ENCODE results near the gene INPP4A.

Gene INPP4A

DNA sequence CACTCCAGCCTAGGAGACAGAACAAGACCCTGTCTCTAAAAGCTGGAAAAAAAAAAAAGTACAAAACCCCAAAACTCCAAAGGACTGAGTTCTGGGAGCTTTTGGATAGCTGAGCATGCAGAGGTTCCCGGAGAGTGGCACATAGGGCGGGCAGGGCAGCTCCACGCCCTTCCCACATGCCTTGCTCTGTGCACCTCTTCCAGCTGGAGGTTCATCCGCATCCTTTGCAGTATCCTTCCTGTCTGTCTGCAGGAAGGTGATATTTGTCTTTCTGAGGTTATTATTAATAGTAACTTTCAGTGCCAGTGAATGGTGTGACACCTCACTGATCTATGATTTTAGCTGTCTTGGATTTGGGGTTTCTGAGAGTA lies 70.2 kb downstream of the INPP4A start:
- Histone ChIP-seq H3K9me3 (ENCODE audit: control insufficient read depth, low read depth, low read length) (no peaks in the 10 kb centered on the region), H3K4me3 (ENCODE audit: low read length) (no peak overlapping the region), H3K27me3 (ENCODE audit: control insufficient read depth, insufficient read depth, low read length) (no peaks in the 10 kb centered on the region), H3K4me1 (ENCODE audit: control insufficient read depth, low read depth, low read length) (peaks cover 5% of the 10 kb centered on the region), H3K27ac (ENCODE audit: low read length) (no peak overlapping the region), H3K36me3 (ENCODE audit: control insufficient read depth, low read depth, low read length) (no peaks in the 10 kb centered on the region), H3K9ac (ENCODE audit: low read length) (no peak overlapping the region)

DNA sequence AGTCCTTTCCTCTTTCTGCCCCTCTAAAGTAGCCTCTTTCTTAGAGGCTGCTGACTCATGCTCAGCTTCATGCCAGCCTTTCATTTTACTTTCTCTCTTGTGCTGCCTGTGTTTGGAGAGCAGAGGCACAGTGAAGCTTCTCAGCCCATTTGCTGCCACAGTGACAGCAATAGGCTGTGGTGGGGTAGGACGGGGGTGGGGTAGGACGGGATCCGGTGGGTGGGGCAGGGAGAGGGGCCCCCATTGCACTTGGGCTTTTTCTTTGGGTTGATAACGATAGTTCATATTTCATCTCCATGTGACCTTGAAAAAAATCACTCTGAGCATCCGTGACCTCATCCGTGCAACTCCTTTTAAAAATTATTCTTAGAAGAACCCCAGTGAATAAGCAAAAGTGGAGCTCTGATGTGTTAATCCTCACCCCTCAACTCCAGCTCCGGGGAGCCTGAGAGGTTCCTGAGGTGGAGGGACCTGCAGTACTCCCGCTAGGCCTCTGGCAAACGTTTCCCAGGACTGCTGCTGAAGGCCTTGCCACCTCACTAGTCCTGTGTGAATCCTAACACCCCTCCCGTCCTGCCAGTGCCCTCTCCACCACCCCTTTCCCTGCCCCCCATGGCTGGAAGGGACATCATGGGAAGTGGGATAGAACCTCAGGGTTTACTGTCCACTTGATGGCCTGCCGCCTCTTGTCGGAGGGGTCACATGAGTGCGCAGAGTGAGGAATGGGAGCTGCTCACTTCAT lies 70.8 kb downstream of the INPP4A start:
- H3K27ac ChIP-seq (ENCODE audit: low read length), result no peak overlapping the region
- no peaks in the 10 kb centered on the region for H3K27me3 ChIP-seq (ENCODE audit: control insufficient read depth, insufficient read depth, low read length)
- peaks cover 5% of the 10 kb centered on the region for H3K4me1 ChIP-seq (ENCODE audit: control insufficient read depth, low read depth, low read length)
- H3K4me3 ChIP-seq (ENCODE audit: low read length), result no peak overlapping the region
- H3K9ac ChIP-seq (ENCODE audit: low read length), result no peak overlapping the region
- no peaks in the 10 kb centered on the region for H3K9me3 ChIP-seq (ENCODE audit: control insufficient read depth, low read depth, low read length)
- no peaks in the 10 kb centered on the region for H3K36me3 ChIP-seq (ENCODE audit: control insufficient read depth, low read depth, low read length)

DNA sequence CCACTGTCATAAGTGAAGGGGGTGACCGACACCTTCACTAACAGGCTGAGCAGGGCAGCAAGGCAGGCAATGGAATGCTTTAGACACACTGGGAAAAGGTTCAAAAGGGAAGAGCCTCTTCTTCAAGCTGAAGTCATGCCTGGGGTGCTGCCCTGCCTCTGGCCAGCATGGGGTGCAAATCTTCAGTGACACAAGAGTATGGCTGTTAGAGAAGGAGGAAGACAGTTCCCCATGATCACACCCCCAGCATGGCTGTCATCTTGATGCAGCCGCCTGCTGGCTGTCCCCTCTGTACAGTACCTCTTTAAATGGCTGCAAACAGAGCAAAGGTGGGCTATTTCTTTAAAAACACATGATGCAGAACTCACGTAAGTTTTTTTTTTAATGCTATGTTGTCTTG lies 71.9 kb downstream of the INPP4A start:
- Histone ChIP-seq H3K27ac (ENCODE audit: low read length) (no peak overlapping the region), H3K9ac (ENCODE audit: low read length) (no peak overlapping the region), H3K36me3 (ENCODE audit: control insufficient read depth, low read depth, low read length) (peaks cover 5% of the 10 kb centered on the region), H3K4me3 (ENCODE audit: low read length) (no peak overlapping the region), H3K4me1 (ENCODE audit: control insufficient read depth, low read depth, low read length) (peaks cover 5% of the 10 kb centered on the region), H3K9me3 (ENCODE audit: control insufficient read depth, low read depth, low read length) (no peaks in the 10 kb centered on the region), H3K27me3 (ENCODE audit: control insufficient read depth, insufficient read depth, low read length) (no peaks in the 10 kb centered on the region)

DNA sequence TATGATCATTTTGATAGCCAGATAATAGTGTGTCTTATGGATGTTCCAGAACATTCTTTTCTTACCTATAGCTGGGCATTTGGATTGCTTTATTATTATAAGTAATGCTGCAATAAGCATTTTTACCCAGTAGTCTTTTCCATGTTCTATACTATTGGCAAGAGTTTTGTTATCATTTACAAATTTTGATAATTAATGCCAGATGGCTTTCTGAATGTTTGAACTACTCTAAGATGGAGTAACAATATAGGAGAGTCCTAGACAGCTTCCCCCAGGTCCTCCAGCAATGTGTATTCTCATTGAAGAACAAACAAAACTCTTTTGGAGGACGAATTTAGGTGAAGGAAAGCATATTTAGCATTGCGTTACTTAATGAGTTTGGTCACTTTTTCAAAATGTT lies 73.0 kb downstream of the INPP4A start:
- H3K27ac ChIP-seq (ENCODE audit: low read length), result no peak overlapping the region
- H3K36me3 ChIP-seq (ENCODE audit: control insufficient read depth, low read depth, low read length), result peaks cover 5% of the 10 kb centered on the region
- no peak overlapping the region for H3K9ac ChIP-seq (ENCODE audit: low read length)
- H3K27me3 ChIP-seq (ENCODE audit: control insufficient read depth, insufficient read depth, low read length), result no peaks in the 10 kb centered on the region
- peaks cover 5% of the 10 kb centered on the region for H3K4me1 ChIP-seq (ENCODE audit: control insufficient read depth, low read depth, low read length)
- no peak overlapping the region for H3K4me3 ChIP-seq (ENCODE audit: low read length)
- H3K9me3 ChIP-seq (ENCODE audit: control insufficient read depth, low read depth, low read length), result no peaks in the 10 kb centered on the region

DNA sequence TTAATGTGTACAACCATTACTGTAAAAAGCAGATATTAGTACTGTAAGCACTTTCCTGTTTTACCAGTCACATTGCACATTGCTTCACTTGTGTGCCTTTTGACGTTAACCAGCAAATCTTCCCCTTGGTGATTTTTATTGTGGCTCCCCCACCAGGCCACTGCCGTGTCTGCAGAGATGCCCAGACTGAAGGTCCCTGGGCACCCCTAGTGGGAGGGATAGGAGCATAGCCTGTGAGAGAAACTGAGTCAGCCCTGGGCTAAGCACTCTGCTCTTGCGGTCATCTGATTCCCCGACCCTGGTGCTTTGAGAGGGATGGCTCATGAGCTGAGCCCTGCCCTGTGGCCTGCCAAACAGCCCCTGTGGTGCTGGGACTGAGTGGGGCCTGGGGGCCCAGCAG lies 73.4 kb downstream of the INPP4A start:
- peaks cover 5% of the 10 kb centered on the region for H3K36me3 ChIP-seq (ENCODE audit: control insufficient read depth, low read depth, low read length)
- no peak overlapping the region for H3K4me3 ChIP-seq (ENCODE audit: low read length)
- no peak overlapping the region for H3K9ac ChIP-seq (ENCODE audit: low read length)
- no peak overlapping the region for H3K27ac ChIP-seq (ENCODE audit: low read length)
- H3K9me3 ChIP-seq (ENCODE audit: control insufficient read depth, low read depth, low read length), result no peaks in the 10 kb centered on the region
- H3K4me1 ChIP-seq (ENCODE audit: control insufficient read depth, low read depth, low read length), result peaks cover 5% of the 10 kb centered on the region
- no peaks in the 10 kb centered on the region for H3K27me3 ChIP-seq (ENCODE audit: control insufficient read depth, insufficient read depth, low read length)

DNA sequence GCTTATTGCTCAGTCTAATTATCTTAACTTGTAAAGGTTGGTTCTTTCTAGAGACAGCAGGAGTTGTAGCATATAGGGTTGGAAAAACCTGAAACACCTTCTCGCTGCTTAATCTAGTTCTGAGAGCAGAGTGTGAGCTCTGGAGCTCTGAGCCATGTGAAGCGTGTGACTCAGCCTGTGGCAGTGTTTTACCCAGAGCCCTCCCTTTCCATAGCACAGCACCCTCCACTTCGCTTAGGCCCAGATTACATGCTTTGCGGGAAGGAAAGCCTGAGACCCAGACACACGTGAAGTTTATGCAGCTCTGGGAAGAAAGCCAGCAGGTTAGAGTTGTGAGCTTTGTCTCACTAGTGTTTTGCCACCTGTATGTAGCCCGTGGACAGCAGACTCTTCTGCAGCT lies 74.5 kb downstream of the INPP4A start:
- no peak overlapping the region for H3K9ac ChIP-seq (ENCODE audit: low read length)
- H3K4me1 ChIP-seq (ENCODE audit: control insufficient read depth, low read depth, low read length), result peaks cover 5% of the 10 kb centered on the region
- no peaks in the 10 kb centered on the region for H3K27me3 ChIP-seq (ENCODE audit: control insufficient read depth, insufficient read depth, low read length)
- H3K9me3 ChIP-seq (ENCODE audit: control insufficient read depth, low read depth, low read length), result no peaks in the 10 kb centered on the region
- peaks cover 5% of the 10 kb centered on the region for H3K36me3 ChIP-seq (ENCODE audit: control insufficient read depth, low read depth, low read length)
- H3K27ac ChIP-seq (ENCODE audit: low read length), result no peak overlapping the region
- H3K4me3 ChIP-seq (ENCODE audit: low read length), result no peak overlapping the region

DNA sequence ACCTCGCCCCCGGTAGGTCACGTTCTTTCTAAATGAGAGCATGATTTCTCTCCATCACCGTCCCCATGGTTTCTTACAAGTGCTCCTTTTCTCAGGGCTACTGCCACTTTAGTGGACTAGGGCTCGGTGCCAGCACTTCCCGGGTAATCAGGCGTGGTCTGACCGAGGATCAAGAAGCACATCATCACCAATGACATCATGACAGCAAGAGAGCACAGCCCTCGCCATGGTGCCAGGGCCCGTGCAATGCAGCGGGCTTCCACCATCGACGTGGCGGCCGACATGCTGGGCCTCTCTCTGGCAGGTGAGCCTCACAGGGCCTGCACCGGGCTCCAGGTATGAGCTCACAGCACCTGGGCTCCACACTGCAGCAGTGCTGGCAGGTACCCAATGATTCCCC lies 75.2 kb downstream of the INPP4A start:
- H3K27me3 ChIP-seq (ENCODE audit: control insufficient read depth, insufficient read depth, low read length), result no peaks in the 10 kb centered on the region
- H3K4me1 ChIP-seq (ENCODE audit: control insufficient read depth, low read depth, low read length), result peaks cover 4% of the 10 kb centered on the region
- H3K9ac ChIP-seq (ENCODE audit: low read length), result no peak overlapping the region
- no peak overlapping the region for H3K4me3 ChIP-seq (ENCODE audit: low read length)
- H3K27ac ChIP-seq (ENCODE audit: low read length), result no peak overlapping the region
- H3K36me3 ChIP-seq (ENCODE audit: control insufficient read depth, low read depth, low read length), result peaks cover 5% of the 10 kb centered on the region
- no peaks in the 10 kb centered on the region for H3K9me3 ChIP-seq (ENCODE audit: control insufficient read depth, low read depth, low read length)

DNA sequence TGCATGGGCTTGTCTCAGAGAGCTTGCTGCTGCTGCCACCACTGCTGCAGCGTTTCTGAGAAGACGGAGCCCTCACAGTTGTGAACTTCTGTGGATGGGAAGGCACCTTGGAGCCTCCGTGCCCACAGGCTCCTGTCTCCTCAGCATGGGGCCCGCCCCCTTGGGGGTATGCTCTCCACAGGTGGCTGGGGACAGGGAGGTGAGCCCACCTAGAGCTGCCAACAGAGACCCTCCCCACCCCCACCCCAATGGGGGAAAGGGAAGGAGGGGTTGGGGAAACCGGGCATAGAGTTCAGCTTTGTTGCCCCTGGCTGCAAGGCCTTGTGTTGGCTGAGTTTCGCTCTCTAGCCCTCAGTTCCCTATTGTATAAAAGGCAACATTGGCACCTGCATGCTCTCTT lies 76.1 kb downstream of the INPP4A start:
- Histone ChIP-seq H3K9ac (ENCODE audit: low read length) (no peak overlapping the region), H3K4me1 (ENCODE audit: control insufficient read depth, low read depth, low read length) (no peaks in the 10 kb centered on the region), H3K9me3 (ENCODE audit: control insufficient read depth, low read depth, low read length) (no peaks in the 10 kb centered on the region)

DNA sequence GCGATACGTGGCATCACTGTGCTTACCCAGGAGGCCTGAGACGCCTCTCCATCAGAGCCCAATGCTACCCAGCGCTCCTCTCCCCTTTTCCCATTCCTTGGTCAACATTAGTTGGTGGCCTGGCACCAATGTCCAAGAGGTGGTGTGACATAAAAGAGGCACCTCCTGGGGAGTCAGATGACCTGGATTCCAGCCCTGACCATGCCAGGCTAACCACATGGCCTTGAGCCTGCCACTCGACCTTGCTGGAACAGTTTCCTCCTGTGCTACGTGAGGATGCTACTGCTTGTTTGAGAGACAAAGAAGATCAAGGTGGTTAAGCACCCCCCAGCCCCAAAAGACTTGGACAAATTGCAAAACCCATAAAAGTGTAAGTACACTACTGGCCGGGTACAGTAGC lies 76.6 kb downstream of the INPP4A start:
- Histone ChIP-seq H3K4me1 (ENCODE audit: control insufficient read depth, low read depth, low read length) (no peaks in the 10 kb centered on the region), H3K9ac (ENCODE audit: low read length) (no peak overlapping the region), H3K36me3 (ENCODE audit: control insufficient read depth, low read depth, low read length) (peaks cover 5% of the 10 kb centered on the region), H3K27ac (ENCODE audit: low read length) (no peak overlapping the region), H3K9me3 (ENCODE audit: control insufficient read depth, low read depth, low read length) (no peaks in the 10 kb centered on the region), H3K4me3 (ENCODE audit: low read length) (no peak overlapping the region), H3K27me3 (ENCODE audit: control insufficient read depth, insufficient read depth, low read length) (no peaks in the 10 kb centered on the region)

More for the DNA sequence above, 76.1 kb downstream of the INPP4A start:
- Histone ChIP-seq H3K27ac (ENCODE audit: low read length) (no peak overlapping the region), H3K4me3 (ENCODE audit: low read length) (no peak overlapping the region), H3K27me3 (ENCODE audit: control insufficient read depth, insufficient read depth, low read length) (no peaks in the 10 kb centered on the region), H3K36me3 (ENCODE audit: control insufficient read depth, low read depth, low read length) (peaks cover 5% of the 10 kb centered on the region)

DNA sequence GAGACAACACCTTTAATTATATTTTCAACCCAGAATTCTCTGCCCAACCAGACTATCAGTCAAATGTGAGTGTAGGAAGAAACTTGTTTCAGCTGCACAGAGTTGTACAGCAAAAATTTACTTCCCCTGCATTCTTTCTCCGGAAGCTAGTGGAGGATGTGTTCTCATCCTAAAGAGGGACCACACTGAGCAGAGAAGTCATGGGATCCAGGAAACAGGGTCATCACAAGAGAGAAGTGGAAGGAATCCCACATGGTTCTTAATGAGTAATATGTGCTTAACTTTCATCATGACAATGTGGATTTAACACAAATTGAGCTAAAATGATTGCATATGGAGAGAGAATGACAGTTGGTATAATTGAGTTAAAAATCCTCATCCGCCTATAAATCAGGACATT lies 78.2 kb downstream of the INPP4A start:
- H3K4me3 ChIP-seq (ENCODE audit: low read length), result no peak overlapping the region
- no peaks in the 10 kb centered on the region for H3K27me3 ChIP-seq (ENCODE audit: control insufficient read depth, insufficient read depth, low read length)
- H3K27ac ChIP-seq (ENCODE audit: low read length), result no peak overlapping the region
- peaks cover 5% of the 10 kb centered on the region for H3K36me3 ChIP-seq (ENCODE audit: control insufficient read depth, low read depth, low read length)
- no peaks in the 10 kb centered on the region for H3K9me3 ChIP-seq (ENCODE audit: control insufficient read depth, low read depth, low read length)
- no peaks in the 10 kb centered on the region for H3K4me1 ChIP-seq (ENCODE audit: control insufficient read depth, low read depth, low read length)
- H3K9ac ChIP-seq (ENCODE audit: low read length), result no peak overlapping the region

DNA sequence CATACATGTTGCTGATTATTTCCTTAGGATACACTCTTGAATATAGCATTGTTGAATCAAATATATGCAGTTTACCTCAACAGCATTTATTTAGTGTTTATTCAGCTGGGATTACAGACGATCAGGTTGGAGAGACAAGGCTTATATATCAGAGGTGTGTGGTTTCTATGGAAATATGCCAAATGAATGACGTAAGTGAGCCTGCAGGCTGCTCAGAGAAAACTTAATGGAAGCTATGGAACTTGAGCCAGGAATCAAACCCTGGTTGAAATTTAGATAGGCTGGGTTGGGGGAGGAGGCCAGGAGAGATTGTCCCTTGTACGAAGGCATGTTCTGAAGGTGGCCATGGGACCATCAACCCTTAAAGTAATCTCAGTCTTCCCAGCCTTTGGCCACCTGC lies 79.5 kb downstream of the INPP4A start:
- H3K4me1 ChIP-seq (ENCODE audit: control insufficient read depth, low read depth, low read length), result no peaks in the 10 kb centered on the region
- H3K4me3 ChIP-seq (ENCODE audit: low read length), result no peak overlapping the region

DNA sequence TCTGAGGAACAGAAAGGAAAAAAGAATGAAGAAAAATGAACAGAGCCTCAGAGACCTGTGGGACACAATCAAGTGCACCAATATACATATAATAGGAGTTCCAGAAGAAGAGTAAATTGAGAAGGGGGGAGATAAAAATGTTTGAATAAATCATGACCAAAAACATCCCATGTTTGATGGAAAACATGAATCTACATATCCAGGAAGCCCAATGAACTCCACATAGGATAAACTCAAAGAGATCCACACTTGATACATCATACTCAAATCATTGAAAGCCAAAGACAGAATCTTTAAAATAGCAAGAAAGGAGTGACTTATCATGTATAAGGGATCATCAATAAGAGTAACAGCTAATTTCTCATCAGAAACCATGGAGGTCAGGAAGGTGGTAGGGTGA lies 83.7 kb downstream of the INPP4A start:
- Histone ChIP-seq H3K9ac (ENCODE audit: low read length) (no peak overlapping the region), H3K27ac (ENCODE audit: low read length) (no peak overlapping the region), H3K4me3 (ENCODE audit: low read length) (no peak overlapping the region), H3K4me1 (ENCODE audit: control insufficient read depth, low read depth, low read length) (no peaks in the 10 kb centered on the region), H3K27me3 (ENCODE audit: control insufficient read depth, insufficient read depth, low read length) (no peaks in the 10 kb centered on the region), H3K9me3 (ENCODE audit: control insufficient read depth, low read depth, low read length) (no peaks in the 10 kb centered on the region), H3K36me3 (ENCODE audit: control insufficient read depth, low read depth, low read length) (no peaks in the 10 kb centered on the region)

More for the DNA sequence above, 79.5 kb downstream of the INPP4A start:
- H3K9ac ChIP-seq (ENCODE audit: low read length), result no peak overlapping the region
- H3K36me3 ChIP-seq (ENCODE audit: control insufficient read depth, low read depth, low read length), result peaks cover 5% of the 10 kb centered on the region
- H3K27me3 ChIP-seq (ENCODE audit: control insufficient read depth, insufficient read depth, low read length), result no peaks in the 10 kb centered on the region
- no peak overlapping the region for H3K27ac ChIP-seq (ENCODE audit: low read length)
- H3K9me3 ChIP-seq (ENCODE audit: control insufficient read depth, low read depth, low read length), result no peaks in the 10 kb centered on the region

All from iPS-18a (cell line).